GOT3 (cell line): Measurements from ENCODE around the gene ZNF496.
"Not testable (repeated sequence)": the region's sequence is repeated elsewhere in the genome, so short reads cannot be mapped to it uniquely, and the experiment has no call there.

ENCODE experiments used
- DNase-seq: peaks from one replicate; lab custom pipeline; 2025; ENCODE audit warnings: mixed read lengths; lab: John Stamatoyannopoulos, UW

ZNF496 gene

GRCh38 chr1:247291833-247292561 is 39.7 kb downstream of the ZNF496 start:
- no peak for DNase-seq

GRCh38 chr1:247291161-247291560 is 40.5 kb downstream of the ZNF496 start:
- no peak for DNase-seq

- DNase-seq: no peak
Measured at GRCh38 chr1:247290576-247290975, 41.1 kb downstream of the ZNF496 start.

GRCh38 chr1:247289274-247289892 is 42.3 kb downstream of the ZNF496 start:
- DNase-seq: not testable (repeated sequence)

- no peak for DNase-seq
Measured at GRCh38 chr1:247288341-247288740, 43.3 kb downstream of the ZNF496 start.

- DNase-seq: no peak
Measured at GRCh38 chr1:247287460-247287859, 44.2 kb downstream of the ZNF496 start.

GRCh38 chr1:247286134-247286670 is 45.5 kb downstream of the ZNF496 start:
- no peak for DNase-seq

GRCh38 chr1:247281001-247281574 is 50.6 kb downstream of the ZNF496 start:
- no peak for DNase-seq

- DNase-seq: no peak
Measured at GRCh38 chr1:247277191-247277590, 54.5 kb downstream of the ZNF496 start.

- no peak for DNase-seq
Measured at GRCh38 chr1:247274605-247275256, 56.9 kb downstream of the ZNF496 start.

GRCh38 chr1:247273013-247273412 is 58.7 kb downstream of the ZNF496 start:
- DNase-seq: no peak

GRCh38 chr1:247270003-247270402 is 61.7 kb downstream of the ZNF496 start:
- no peak for DNase-seq

GRCh38 chr1:247269133-247269532 is 62.5 kb downstream of the ZNF496 start:
- no peak for DNase-seq

GRCh38 chr1:247268390-247269045 is 63.1 kb downstream of the ZNF496 start:
- DNase-seq: no peak

GRCh38 chr1:247266053-247266452 is 65.6 kb downstream of the ZNF496 start:
- no peak for DNase-seq

- DNase-seq: not testable (repeated sequence)
Measured at GRCh38 chr1:247255772-247256171, 75.9 kb downstream of the ZNF496 start, which contains the start of gene VN1R5. VN1R5 (plus strand) TSS chr1:247256072.

GRCh38 chr1:247247568-247247967 is 84.1 kb downstream of the ZNF496 start:
- no peak for DNase-seq
